COLO668 (cell line): ENCODE results near the gene ITGA5.
"Not testable (repeated sequence)": the region's sequence is repeated elsewhere in the genome, so short reads cannot be mapped to it uniquely, and the experiment has no call there.

Source experiments
- DNase-seq: peaks from one replicate; lab custom pipeline; 2025; ENCODE audit not compliant: unreplicated experiment; lab: John Stamatoyannopoulos, UW

The ITGA5 gene

DNA sequence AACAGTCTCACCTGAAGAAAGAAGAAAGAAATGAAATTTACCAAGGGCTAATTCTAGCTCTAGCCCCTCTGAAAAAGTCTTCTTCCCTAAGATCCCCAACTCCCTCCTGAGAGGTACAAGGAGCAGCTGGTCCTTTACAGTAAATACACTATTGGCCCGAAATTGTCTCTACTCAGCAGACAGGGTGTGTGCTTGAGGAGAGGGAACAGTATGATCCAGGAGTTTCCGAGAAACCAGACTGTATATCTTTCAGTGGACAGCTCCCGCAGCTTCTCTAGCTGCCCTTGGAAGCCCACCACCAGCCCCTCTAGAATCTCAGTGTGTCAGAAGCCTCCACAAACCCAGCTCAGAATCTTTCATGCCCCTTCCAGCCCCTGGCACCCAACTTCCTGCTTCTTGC, 62.8 kb downstream of the ITGA5 start:
- DNase-seq, result no peak

- no peak for DNase-seq
Observed at GRCh38 chr12:54355104-54355815, 63.8 kb downstream of the ITGA5 start.

GRCh38 chr12:54354271-54354670, 64.8 kb downstream of the ITGA5 start:
- DNase-seq, result not testable (repeated sequence)

GRCh38 chr12:54352891-54353874, 65.9 kb downstream of the ITGA5 start:
- peak; percentile 38 for DNase-seq

DNA sequence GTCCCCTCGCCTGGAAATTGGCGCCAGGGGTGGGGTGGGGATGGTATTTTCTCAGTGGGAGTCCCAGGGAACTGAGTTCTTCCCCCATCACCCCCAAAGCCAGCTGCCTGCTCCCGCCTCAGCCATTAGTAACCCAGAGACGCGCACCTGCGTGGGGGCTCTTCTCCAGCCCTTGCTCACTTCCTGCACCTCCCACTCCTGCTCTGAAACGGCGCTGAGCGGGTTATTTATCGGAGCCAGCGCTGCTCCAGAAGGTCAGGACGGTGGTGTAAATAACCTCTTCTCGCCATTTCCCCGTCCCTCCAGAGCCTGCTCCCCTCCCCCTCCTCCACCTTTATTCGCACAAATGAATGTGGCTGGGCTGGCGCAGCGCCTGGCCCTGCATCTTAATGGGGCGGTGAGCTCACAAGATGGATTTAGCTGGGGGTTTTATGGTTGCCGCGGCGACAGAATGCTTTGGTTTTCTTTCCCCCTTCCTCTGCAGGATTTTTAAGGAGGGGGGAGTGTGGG, 67.0 kb downstream of the ITGA5 start:
- peak; percentile 74 for DNase-seq

DNA sequence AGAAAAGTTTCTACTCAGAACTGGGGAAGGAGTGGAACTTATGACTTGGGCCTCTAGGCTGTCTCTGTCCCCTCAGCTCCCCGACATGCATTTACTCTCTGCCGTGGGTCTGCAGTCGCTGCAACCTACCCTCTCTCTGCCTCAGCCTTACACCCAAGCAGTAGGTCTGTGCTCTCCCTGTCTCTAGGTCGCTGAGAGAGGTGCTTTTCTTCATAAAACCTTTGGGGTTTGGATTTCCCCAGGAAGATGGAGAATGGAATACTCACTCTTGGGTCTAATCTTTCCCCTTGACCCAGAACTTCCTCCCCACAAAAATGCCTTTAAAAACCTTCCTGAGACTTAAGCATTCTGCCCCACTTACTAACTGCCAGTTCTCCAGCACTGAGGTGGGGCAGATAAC, 67.7 kb downstream of the ITGA5 start:
- DNase-seq, result no peak

DNA sequence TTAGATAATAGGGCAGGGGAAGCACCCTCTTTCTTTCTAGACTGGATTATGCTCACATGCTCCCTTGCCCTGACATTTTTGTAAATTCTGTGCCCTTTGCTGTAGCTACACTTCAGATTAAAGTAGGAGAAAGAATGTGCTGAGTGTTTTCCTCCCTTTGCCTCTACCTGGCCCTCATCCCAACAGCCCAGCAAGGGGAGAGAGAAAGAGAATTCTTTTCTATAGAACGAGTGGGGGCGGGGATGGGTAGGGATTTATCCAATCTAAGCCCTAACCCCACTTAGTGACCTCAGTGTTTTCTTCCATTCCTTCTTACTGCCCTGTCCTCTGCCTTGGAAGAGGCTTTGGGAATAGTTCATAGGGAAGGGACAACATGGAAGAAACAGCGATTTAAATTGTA, 68.3 kb downstream of the ITGA5 start:
- no peak for DNase-seq

DNA sequence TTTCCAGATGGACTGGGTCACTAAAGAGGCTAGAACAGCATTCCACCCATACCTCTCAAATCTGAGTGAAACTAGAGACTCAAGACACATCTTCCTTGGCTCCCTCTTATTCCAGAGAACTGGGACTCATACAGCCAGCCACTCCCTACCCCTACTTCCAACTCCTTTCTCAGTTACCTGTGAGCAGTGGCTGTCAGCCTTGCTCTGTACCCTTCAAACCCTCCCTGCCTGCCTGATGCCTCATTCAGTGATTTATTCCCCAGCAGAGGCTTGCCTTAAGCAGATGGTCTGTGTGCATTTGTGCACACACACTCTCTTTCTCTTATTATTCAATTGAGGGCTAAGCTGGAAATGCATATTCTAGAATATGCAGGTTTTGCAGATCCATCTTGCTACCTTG, 69.4 kb downstream of the ITGA5 start:
- DNase-seq, result no peak

GRCh38 chr12:54349036-54349435, 70.0 kb downstream of the ITGA5 start:
- DNase-seq, result no peak
